Measurements from ENCODE around the gene HMGXB4.

Gene HMGXB4

DNA sequence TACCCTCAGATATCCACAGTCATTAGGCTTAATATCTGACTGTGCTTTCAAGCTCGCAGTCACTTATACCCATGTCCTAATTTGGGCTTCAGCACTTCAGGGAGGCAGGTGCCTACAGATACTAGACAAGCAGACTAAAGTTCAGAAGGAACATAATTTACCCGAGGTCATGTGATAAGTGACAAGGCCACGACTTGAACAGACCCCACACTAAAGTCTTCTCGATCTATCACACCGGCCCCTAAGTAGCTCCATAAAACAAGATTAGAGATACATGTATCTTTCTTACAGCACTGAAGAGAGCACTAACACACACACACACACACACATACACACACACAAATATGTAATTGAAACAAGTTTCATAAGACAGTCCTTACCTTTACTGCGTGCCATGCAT is 75.0 kb downstream of the HMGXB4 start:
- DNase-seq (ENCODE audit: extremely low read depth, insufficient read length), result no peak
- H3K27me3 ChIP-seq (replicated peaks; ENCODE audit: control insufficient read depth, insufficient read depth, low read length), result no peaks in the 10 kb centered on the region
- no peak overlapping the region for H3K4me3 ChIP-seq (replicated peaks; ENCODE audit: low read depth, low read length)
- TF ChIP-seq, protein P1, sequence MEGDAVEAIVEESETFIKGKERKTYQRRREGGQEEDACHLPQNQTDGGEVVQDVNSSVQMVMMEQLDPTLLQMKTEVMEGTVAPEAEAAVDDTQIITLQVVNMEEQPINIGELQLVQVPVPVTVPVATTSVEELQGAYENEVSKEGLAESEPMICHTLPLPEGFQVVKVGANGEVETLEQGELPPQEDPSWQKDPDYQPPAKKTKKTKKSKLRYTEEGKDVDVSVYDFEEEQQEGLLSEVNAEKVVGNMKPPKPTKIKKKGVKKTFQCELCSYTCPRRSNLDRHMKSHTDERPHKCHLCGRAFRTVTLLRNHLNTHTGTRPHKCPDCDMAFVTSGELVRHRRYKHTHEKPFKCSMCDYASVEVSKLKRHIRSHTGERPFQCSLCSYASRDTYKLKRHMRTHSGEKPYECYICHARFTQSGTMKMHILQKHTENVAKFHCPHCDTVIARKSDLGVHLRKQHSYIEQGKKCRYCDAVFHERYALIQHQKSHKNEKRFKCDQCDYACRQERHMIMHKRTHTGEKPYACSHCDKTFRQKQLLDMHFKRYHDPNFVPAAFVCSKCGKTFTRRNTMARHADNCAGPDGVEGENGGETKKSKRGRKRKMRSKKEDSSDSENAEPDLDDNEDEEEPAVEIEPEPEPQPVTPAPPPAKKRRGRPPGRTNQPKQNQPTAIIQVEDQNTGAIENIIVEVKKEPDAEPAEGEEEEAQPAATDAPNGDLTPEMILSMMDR (IDR thresholded peaks at IDR 0.05; ENCODE audit: insufficient read depth, low read length, poor library complexity, severe bottlenecking), result no peak
- peaks cover 8% of the 10 kb centered on the region for H3K36me3 ChIP-seq (ENCODE audit: control insufficient read depth, insufficient read depth, low read length)

DNA sequence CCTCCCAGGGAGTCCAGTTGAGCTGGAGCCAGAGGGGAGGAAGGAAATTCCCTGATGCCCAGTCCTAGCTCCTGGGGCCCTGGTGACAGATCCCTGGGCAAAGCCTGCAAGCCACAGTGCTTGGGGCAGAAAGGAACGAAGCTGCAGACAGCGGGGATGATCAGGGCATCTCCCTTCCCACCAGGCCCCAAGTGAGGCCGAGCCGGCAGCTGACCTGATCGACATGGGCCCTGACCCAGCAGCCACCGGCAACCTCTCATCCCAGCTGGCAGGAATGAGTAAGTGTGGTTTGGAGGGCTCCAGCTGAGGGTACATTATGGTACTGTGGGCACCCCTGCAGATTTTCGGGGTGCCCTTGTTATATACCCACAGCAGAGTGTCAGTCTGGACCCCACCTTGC is 75.9 kb downstream of the HMGXB4 start:
- Histone ChIP-seq H3K27me3 (replicated peaks; ENCODE audit: control insufficient read depth, insufficient read depth, low read length) (no peaks in the 10 kb centered on the region), H3K36me3 (ENCODE audit: control insufficient read depth, insufficient read depth, low read length) (peaks cover 3% of the 10 kb centered on the region), H3K4me3 (replicated peaks; ENCODE audit: low read depth, low read length) (no peak overlapping the region)
- DNase-seq (ENCODE audit: extremely low read depth, insufficient read length), result no peak
- TF ChIP-seq, protein P1 (IDR thresholded peaks at IDR 0.05; ENCODE audit: insufficient read depth, low read length, poor library complexity, severe bottlenecking), result no peak

DNA sequence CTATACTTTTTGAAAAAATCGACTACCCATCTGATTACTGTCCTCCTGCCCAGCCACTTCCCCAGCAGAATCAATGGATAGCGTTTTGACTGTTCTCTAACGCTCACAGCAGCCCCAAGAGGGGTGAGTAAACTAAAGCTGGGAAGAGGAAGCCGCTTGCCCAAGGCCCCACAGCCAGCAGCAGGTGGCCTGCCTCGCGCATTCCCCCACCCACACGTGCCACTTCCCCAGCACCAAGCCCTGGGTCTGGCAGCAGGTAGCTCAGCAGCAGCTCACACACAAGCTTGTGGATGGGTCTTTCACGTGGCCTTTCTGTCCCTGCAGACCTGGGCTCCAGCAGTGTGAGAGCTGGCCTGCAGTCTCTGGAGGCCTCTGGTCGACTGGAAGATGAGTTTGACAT is 76.7 kb downstream of the HMGXB4 start:
- DNase-seq (ENCODE audit: extremely low read depth, insufficient read length), result peak; percentile 61
- TF ChIP-seq, protein P1 (IDR thresholded peaks at IDR 0.05; ENCODE audit: insufficient read depth, low read length, poor library complexity, severe bottlenecking), result no peak

DNA sequence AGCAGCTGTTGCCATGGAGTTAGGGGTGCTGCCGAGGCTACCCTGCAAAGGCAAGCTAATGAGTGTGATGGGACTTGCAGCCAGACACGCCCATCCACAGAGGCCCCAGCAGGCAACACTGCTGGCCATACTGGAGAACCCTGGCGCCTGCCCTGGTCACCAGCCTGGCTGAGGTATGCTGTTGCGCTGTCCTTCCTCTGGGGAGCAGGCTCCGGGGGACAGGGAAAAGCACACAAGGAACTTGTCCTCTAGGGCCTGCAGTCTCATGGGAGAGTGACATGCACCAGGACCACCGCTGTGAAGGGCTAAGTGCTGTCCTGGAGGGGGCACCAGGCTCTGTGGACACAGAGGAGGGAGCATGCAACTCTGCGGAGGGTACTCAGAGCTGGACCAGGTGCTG is 78.2 kb downstream of the HMGXB4 start:
- Histone ChIP-seq H3K4me3 (replicated peaks; ENCODE audit: low read depth, low read length) (no peak overlapping the region), H3K36me3 (ENCODE audit: control insufficient read depth, insufficient read depth, low read length) (no peaks in the 10 kb centered on the region; the same call in none of the 2 replicates), H3K27me3 (replicated peaks; ENCODE audit: control insufficient read depth, insufficient read depth, low read length) (no peaks in the 10 kb centered on the region)
- DNase-seq (ENCODE audit: extremely low read depth, insufficient read length), result no peak
- TF ChIP-seq, protein P1 (IDR thresholded peaks at IDR 0.05; ENCODE audit: insufficient read depth, low read length, poor library complexity, severe bottlenecking), result no peak

More for the DNA sequence above, 76.7 kb downstream of the HMGXB4 start:
- Histone ChIP-seq H3K36me3 (ENCODE audit: control insufficient read depth, insufficient read depth, low read length) (no peaks in the 10 kb centered on the region; the same call in none of the 2 replicates), H3K4me3 (replicated peaks; ENCODE audit: low read depth, low read length) (no peak overlapping the region), H3K27me3 (replicated peaks; ENCODE audit: control insufficient read depth, insufficient read depth, low read length) (no peaks in the 10 kb centered on the region)

DNA sequence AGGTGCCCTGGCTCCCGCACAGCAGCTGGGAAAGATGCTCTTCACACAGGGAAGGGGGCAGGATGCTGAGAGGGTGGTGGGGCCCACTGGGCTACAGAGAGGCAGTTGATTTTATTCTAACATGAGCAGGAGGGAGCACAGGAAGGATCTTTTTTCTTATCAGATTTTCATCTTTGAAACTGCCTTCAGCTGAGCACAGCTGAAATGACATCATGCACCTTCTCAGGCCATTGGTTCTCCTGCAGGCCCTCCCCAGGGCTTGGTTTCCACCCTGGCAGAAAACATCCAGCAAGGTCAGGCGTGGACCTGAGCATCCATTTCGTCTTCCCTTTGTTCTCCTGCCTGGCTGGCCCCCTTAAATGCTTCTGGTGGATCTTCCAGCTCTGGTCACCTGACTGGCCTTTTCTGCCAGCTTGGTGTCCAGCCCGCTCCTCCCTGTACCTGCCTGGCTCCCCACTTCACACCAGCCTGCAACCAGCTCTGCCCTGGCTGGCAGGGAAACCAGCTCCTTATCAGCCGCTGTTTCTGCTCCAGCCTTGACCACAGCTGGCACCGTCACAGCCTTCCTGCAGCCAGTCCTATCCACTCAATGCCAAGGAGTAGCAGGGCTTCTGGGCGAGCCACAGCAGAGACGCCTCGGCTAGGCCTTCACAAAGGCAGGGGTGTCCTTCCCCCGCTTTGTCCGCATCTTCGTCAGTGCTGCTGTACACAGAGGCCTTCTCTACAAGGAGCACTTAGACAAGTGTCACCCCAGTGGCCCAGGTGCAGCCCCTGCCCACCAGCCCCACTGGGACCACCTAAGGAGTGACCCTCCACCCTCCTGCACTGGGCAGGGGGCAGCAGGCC is 78.9 kb downstream of the HMGXB4 start:
- H3K27me3 ChIP-seq (replicated peaks; ENCODE audit: control insufficient read depth, insufficient read depth, low read length), result no peaks in the 10 kb centered on the region
- no peaks in the 10 kb centered on the region; the same call in none of the 2 replicates for H3K36me3 ChIP-seq (ENCODE audit: control insufficient read depth, insufficient read depth, low read length)
- no peak for DNase-seq (ENCODE audit: extremely low read depth, insufficient read length)
- TF ChIP-seq, protein P1 (IDR thresholded peaks at IDR 0.05; ENCODE audit: insufficient read depth, low read length, poor library complexity, severe bottlenecking), result no peak
- H3K4me3 ChIP-seq (replicated peaks; ENCODE audit: low read depth, low read length), result no peak overlapping the region
